GM23338 (cell line): ENCODE measurements around the gene PLA2G2A. TPM values are rescaled to one million over a fixed set of nuclear protein-coding genes. Genes with fewer than 3 reads are reported as not detected.

Experiments
- ATAC-seq: fragments of 200-7000 bp; cut with Tn5 transposase; 3 replicates; pipeline ENCODE4 v1.9.1; 2020
- DNase-seq: peaks from one replicate; pipeline ENCODE4 v3.0.0-alpha.2; 2015; ENCODE audit warnings: low spot score
- H2AFZ ChIP-seq: fragments of 200-600 bp; sonication (generic); 2 replicates; pipeline ENCODE4 v1.8.0; 2016; ENCODE audit warnings: antibody characterized with exemption, mild to moderate bottlenecking, moderate library complexity
- H3F3A ChIP-seq: fragments of 200-600 bp; sonication (generic); replicated peaks from 2 replicates; pipeline ENCODE4 v1.8.0; 2017; ENCODE audit warnings: antibody characterized with exemption, mixed run types, low read depth
- H3K27ac ChIP-seq: fragments of 200-600 bp; sonication (generic); 2 replicates; pipeline ENCODE4 v1.6.1; 2016; ENCODE audit warnings: low read depth
- H3K27me3 ChIP-seq: fragments of 200-600 bp; sonication (generic); 2 replicates; pipeline ENCODE4 v1.8.0; 2016; ENCODE audit warnings: mild to moderate bottlenecking, mixed run types, moderate library complexity; ENCODE audit not compliant: insufficient read depth
- H3K36me3 ChIP-seq: fragments of 200-600 bp; sonication (generic); 2 replicates; pipeline ENCODE4 v1.8.0; 2016; ENCODE audit warnings: mild to moderate bottlenecking; ENCODE audit not compliant: insufficient read depth
- H3K4me1 ChIP-seq: fragments of 200-600 bp; sonication (generic); 2 replicates; pipeline ENCODE4 v1.8.0; 2016; ENCODE audit warnings: mild to moderate bottlenecking, moderate library complexity; ENCODE audit not compliant: insufficient read depth
- H3K4me2 ChIP-seq: fragments of 200-600 bp; sonication (generic); 2 replicates; pipeline ENCODE4 v1.7.1; 2017; ENCODE audit warnings: mixed run types
- H3K4me3 ChIP-seq: fragments of 200-600 bp; sonication (generic); 2 replicates; pipeline ENCODE4 v1.6.1; 2016; ENCODE audit warnings: mixed run types
- H3K79me2 ChIP-seq: fragments of 200-600 bp; sonication (generic); replicated peaks from 2 replicates; pipeline ENCODE4 v1.8.0; 2017; ENCODE audit warnings: mild to moderate bottlenecking; ENCODE audit not compliant: insufficient read depth
- H3K9me2 ChIP-seq: fragments of 200-600 bp; sonication (generic); 2 replicates; pipeline ENCODE4 v1.8.0; 2017; ENCODE audit not compliant: insufficient read depth
- H4K20me1 ChIP-seq: fragments of 200-600 bp; sonication (generic); replicated peaks from 2 replicates; pipeline ENCODE4 v1.8.0; 2017; ENCODE audit warnings: mild to moderate bottlenecking; ENCODE audit not compliant: insufficient read depth
- H3K27ac Mint-ChIP-seq: 2 replicates; pipeline ENCODE4 v1.8.0; 2020; ENCODE audit warnings: inconsistent platforms, mild to moderate bottlenecking, moderate library complexity, mixed read lengths
- H3K27me3 Mint-ChIP-seq: 3 replicates; pipeline ENCODE4 v1.8.0; 2022; ENCODE audit warnings: low read depth, mild to moderate bottlenecking, moderate library complexity, mixed read lengths, inconsistent platforms; ENCODE audit not compliant: insufficient read depth, poor library complexity
- H3K36me3 Mint-ChIP-seq: 3 replicates; pipeline ENCODE4 v1.8.0; 2021; ENCODE audit warnings: low read depth, mild to moderate bottlenecking, inconsistent platforms, moderate library complexity, mixed read lengths
- H3K4me1 Mint-ChIP-seq: 3 replicates; pipeline ENCODE4 v1.8.0; 2020; ENCODE audit warnings: mild to moderate bottlenecking, inconsistent platforms, mixed read lengths
- H3K4me3 Mint-ChIP-seq: 3 replicates; pipeline ENCODE4 v1.8.0; 2021; ENCODE audit warnings: moderate library complexity, mild to moderate bottlenecking, inconsistent platforms, mixed read lengths
- H3K9me3 Mint-ChIP-seq: 3 replicates; pipeline ENCODE4 v1.8.0; 2020; ENCODE audit warnings: moderate library complexity, mild to moderate bottlenecking, inconsistent platforms, mixed read lengths
- CREB1 ChIP-seq: fragments of 250-450 bp; sonication (Bioruptor Pico); IDR thresholded peaks from 2 replicates; pipeline ENCODE4 v1.5.0; 2020; ENCODE audit warnings: low read depth, mild to moderate bottlenecking, moderate library complexity
- EZH2 ChIP-seq: fragments of 200-600 bp; sonication (generic); IDR thresholded peaks from one replicate; pipeline ENCODE4 v1.8.0; 2017; ENCODE audit warnings: antibody characterized with exemption, mild to moderate bottlenecking, low read depth; ENCODE audit not compliant: unreplicated experiment
- EZH2phosphoT487 ChIP-seq: fragments of 200-600 bp; sonication (generic); IDR thresholded peaks from one replicate; pipeline ENCODE4 v1.8.1; 2018; ENCODE audit warnings: antibody characterized with exemption; ENCODE audit not compliant: unreplicated experiment
- JUNB ChIP-seq: IDR thresholded peaks from one replicate; pipeline ENCODE4 v1.6.1; 2016; ENCODE audit warnings: antibody characterized with exemption; ENCODE audit not compliant: unreplicated experiment
- NANOG ChIP-seq: IDR thresholded peaks from 2 replicates; pipeline ENCODE4 v1.6.1; 2016; ENCODE audit warnings: antibody characterized with exemption, borderline replicate concordance
- POLR2AphosphoS5 ChIP-seq: IDR thresholded peaks from 2 replicates; pipeline ENCODE4 v1.6.1; 2016; ENCODE audit warnings: antibody characterized with exemption, low read depth
- STAT1 ChIP-seq: IDR thresholded peaks from one replicate; pipeline ENCODE4 v1.6.1; 2016; ENCODE audit warnings: antibody characterized with exemption; ENCODE audit not compliant: unreplicated experiment
- ZNF114 ChIP-seq: fragments of 250-450 bp; sonication (Bioruptor Pico); IDR thresholded peaks from 2 replicates; pipeline ENCODE4 v1.5.0; 2020; ENCODE audit warnings: mild to moderate bottlenecking, moderate library complexity
- ZNF331 ChIP-seq: fragments of 250-450 bp; sonication (Bioruptor Pico); IDR thresholded peaks from 2 replicates; pipeline ENCODE4 v1.5.0; 2020; ENCODE audit warnings: low read depth, mild to moderate bottlenecking, moderate library complexity
- polyA plus RNA-seq: library from polyadenylated mRNA; unstranded; fragments of >200 nt; fragmentation: Nextera tagmentation; extraction: Ambion mirVana; gene quantifications from 2 replicates; pipeline ENCODE4 v1.2.1, GENCODE V29; 2016
- total RNA-seq: library from RNA; depleted of rRNA; stranded (reverse); fragments of >200 nt; shearing (Covaris generic); gene quantifications from 2 replicates; pipeline ENCODE4 v1.2.3, GENCODE V29; 2014
- TF ChIP-seq, protein P1 (sequence below), 2 experiments: fragments of 200-600 bp in 1 of 2; sonication (generic) in 1 of 2; conservative IDR thresholded peaks; 2 replicates each; pipeline versions ENCODE4 v1.5.1 to v1.6.1; 2016 to 2017; ENCODE audit warnings: antibody characterized with exemption in 2 of 2, low read depth in 2 of 2, mild to moderate bottlenecking in 2 of 2, moderate library complexity in 1 of 2
- TF ChIP-seq, protein P2 (sequence below): fragments of 250-450 bp; sonication (Bioruptor Pico); IDR thresholded peaks from 2 replicates; pipeline ENCODE4 v1.5.0; 2020; ENCODE audit warnings: mild to moderate bottlenecking, moderate library complexity
- TF ChIP-seq, protein P3 (sequence below): IDR thresholded peaks from 2 replicates; pipeline ENCODE4 v1.6.1; 2016; ENCODE audit warnings: antibody characterized with exemption
- TF ChIP-seq, protein P4 (sequence below): IDR thresholded peaks from one replicate; pipeline ENCODE4 v1.6.1; 2018; ENCODE audit warnings: antibody characterized with exemption; ENCODE audit not compliant: unreplicated experiment

PLA2G2A gene
- total and polyA plus RNA-seq, 2 experiments from 2014 or later = 0.55 TPM; not detected in 1

DNA sequence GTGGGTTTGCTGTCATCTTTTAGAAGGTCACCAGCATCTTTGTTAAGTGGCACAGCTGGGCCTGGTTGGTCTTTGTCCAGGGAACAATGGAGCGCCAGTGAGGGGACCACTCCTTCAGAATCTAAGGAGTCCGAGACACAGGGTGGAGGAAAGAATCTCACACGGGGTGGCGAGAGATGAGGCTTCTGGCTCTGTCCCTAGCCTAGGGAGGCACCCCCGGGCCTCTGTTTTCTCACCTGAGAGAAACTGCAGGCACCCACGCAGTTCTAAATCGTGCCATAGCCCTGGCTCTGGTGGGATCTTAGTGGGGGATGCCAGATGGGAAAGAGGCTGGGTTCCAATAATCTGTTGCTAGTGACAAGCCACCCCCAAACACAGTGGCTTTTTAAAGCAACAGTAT is 45.1 kb downstream of the PLA2G2A start:
- ATAC-seq (no peak), DNase-seq (no peak)
- Histone ChIP-seq H3K4me2 (no peak overlapping the region), H3K79me2 (no peaks in the 10 kb centered on the region), H4K20me1 (no peaks in the 10 kb centered on the region), H3K27ac (no peak overlapping the region), H3F3A (no peaks in the 10 kb centered on the region), H3K36me3 (no peaks in the 10 kb centered on the region), H3K27me3 (no peaks in the 10 kb centered on the region), H3K4me1 (no peaks in the 10 kb centered on the region), H2AFZ (no peak overlapping the region), H3K9me2 (peaks cover 14% of the 10 kb centered on the region; the same call in 1 of the 2 replicates), H3K4me3 (no peak overlapping the region)
- H3K9me3 Mint-ChIP-seq = peaks cover 42% of the 10 kb centered on the region
- peaks cover 27% of the 10 kb centered on the region for H3K36me3 Mint-ChIP-seq
- H3K4me3 Mint-ChIP-seq = no peak overlapping the region
- TF ChIP-seq, protein P1, sequence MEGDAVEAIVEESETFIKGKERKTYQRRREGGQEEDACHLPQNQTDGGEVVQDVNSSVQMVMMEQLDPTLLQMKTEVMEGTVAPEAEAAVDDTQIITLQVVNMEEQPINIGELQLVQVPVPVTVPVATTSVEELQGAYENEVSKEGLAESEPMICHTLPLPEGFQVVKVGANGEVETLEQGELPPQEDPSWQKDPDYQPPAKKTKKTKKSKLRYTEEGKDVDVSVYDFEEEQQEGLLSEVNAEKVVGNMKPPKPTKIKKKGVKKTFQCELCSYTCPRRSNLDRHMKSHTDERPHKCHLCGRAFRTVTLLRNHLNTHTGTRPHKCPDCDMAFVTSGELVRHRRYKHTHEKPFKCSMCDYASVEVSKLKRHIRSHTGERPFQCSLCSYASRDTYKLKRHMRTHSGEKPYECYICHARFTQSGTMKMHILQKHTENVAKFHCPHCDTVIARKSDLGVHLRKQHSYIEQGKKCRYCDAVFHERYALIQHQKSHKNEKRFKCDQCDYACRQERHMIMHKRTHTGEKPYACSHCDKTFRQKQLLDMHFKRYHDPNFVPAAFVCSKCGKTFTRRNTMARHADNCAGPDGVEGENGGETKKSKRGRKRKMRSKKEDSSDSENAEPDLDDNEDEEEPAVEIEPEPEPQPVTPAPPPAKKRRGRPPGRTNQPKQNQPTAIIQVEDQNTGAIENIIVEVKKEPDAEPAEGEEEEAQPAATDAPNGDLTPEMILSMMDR (conservative IDR thresholded peaks at IDR 0.05; ENCODE audit: low read depth in 2 of 2) = no peak
- TF ChIP-seq JUNB (no peak), EZH2 (no peak), POLR2AphosphoS5 (no peak), ZNF331 (no peak), EZH2phosphoT487 (no peak), CREB1 (CRISPR knock-in tag) (no peak), ZNF114 (no peak), NANOG (no peak), STAT1 (no peak)
- TF ChIP-seq, protein P2, sequence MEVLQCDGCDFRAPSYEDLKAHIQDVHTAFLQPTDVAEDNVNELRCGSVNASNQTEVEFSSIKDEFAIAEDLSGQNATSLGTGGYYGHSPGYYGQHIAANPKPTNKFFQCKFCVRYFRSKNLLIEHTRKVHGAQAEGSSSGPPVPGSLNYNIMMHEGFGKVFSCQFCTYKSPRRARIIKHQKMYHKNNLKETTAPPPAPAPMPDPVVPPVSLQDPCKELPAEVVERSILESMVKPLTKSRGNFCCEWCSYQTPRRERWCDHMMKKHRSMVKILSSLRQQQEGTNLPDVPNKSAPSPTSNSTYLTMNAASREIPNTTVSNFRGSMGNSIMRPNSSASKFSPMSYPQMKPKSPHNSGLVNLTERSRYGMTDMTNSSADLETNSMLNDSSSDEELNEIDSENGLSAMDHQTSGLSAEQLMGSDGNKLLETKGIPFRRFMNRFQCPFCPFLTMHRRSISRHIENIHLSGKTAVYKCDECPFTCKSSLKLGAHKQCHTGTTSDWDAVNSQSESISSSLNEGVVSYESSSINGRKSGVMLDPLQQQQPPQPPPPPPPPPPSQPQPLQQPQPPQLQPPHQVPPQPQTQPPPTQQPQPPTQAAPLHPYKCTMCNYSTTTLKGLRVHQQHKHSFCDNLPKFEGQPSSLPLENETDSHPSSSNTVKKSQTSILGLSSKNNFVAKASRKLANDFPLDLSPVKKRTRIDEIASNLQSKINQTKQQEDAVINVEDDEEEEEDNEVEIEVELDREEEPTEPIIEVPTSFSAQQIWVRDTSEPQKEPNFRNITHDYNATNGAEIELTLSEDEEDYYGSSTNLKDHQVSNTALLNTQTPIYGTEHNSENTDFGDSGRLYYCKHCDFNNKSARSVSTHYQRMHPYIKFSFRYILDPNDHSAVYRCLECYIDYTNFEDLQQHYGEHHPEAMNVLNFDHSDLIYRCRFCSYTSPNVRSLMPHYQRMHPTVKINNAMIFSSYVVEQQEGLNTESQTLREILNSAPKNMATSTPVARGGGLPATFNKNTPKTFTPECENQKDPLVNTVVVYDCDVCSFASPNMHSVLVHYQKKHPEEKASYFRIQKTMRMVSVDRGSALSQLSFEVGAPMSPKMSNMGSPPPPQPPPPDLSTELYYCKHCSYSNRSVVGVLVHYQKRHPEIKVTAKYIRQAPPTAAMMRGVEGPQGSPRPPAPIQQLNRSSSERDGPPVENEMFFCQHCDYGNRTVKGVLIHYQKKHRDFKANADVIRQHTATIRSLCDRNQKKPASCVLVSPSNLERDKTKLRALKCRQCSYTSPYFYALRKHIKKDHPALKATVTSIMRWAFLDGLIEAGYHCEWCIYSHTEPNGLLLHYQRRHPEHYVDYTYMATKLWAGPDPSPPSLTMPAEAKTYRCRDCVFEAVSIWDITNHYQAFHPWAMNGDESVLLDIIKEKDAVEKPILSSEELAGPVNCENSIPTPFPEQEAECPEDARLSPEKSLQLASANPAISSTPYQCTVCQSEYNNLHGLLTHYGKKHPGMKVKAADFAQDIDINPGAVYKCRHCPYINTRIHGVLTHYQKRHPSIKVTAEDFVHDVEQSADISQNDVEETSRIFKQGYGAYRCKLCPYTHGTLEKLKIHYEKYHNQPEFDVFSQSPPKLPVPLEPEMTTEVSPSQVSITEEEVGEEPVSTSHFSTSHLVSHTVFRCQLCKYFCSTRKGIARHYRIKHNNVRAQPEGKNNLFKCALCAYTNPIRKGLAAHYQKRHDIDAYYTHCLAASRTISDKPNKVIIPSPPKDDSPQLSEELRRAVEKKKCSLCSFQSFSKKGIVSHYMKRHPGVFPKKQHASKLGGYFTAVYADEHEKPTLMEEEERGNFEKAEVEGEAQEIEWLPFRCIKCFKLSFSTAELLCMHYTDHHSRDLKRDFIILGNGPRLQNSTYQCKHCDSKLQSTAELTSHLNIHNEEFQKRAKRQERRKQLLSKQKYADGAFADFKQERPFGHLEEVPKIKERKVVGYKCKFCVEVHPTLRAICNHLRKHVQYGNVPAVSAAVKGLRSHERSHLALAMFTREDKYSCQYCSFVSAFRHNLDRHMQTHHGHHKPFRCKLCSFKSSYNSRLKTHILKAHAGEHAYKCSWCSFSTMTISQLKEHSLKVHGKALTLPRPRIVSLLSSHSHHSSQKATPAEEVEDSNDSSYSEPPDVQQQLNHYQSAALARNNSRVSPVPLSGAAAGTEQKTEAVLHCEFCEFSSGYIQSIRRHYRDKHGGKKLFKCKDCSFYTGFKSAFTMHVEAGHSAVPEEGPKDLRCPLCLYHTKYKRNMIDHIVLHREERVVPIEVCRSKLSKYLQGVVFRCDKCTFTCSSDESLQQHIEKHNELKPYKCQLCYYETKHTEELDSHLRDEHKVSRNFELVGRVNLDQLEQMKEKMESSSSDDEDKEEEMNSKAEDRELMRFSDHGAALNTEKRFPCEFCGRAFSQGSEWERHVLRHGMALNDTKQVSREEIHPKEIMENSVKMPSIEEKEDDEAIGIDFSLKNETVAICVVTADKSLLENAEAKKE (CRISPR knock-in tag) = no peak
- TF ChIP-seq, protein P3, sequence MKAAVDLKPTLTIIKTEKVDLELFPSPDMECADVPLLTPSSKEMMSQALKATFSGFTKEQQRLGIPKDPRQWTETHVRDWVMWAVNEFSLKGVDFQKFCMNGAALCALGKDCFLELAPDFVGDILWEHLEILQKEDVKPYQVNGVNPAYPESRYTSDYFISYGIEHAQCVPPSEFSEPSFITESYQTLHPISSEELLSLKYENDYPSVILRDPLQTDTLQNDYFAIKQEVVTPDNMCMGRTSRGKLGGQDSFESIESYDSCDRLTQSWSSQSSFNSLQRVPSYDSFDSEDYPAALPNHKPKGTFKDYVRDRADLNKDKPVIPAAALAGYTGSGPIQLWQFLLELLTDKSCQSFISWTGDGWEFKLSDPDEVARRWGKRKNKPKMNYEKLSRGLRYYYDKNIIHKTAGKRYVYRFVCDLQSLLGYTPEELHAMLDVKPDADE = no peak
- TF ChIP-seq, protein P4, sequence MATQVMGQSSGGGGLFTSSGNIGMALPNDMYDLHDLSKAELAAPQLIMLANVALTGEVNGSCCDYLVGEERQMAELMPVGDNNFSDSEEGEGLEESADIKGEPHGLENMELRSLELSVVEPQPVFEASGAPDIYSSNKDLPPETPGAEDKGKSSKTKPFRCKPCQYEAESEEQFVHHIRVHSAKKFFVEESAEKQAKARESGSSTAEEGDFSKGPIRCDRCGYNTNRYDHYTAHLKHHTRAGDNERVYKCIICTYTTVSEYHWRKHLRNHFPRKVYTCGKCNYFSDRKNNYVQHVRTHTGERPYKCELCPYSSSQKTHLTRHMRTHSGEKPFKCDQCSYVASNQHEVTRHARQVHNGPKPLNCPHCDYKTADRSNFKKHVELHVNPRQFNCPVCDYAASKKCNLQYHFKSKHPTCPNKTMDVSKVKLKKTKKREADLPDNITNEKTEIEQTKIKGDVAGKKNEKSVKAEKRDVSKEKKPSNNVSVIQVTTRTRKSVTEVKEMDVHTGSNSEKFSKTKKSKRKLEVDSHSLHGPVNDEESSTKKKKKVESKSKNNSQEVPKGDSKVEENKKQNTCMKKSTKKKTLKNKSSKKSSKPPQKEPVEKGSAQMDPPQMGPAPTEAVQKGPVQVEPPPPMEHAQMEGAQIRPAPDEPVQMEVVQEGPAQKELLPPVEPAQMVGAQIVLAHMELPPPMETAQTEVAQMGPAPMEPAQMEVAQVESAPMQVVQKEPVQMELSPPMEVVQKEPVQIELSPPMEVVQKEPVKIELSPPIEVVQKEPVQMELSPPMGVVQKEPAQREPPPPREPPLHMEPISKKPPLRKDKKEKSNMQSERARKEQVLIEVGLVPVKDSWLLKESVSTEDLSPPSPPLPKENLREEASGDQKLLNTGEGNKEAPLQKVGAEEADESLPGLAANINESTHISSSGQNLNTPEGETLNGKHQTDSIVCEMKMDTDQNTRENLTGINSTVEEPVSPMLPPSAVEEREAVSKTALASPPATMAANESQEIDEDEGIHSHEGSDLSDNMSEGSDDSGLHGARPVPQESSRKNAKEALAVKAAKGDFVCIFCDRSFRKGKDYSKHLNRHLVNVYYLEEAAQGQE = no peak
- H3K4me1 Mint-ChIP-seq = no peaks in the 10 kb centered on the region
- no peaks in the 10 kb centered on the region for H3K27me3 Mint-ChIP-seq
- no peak overlapping the region for H3K27ac Mint-ChIP-seq
